Chondrocyte (in vitro differentiated cells): ENCODE measurements around the gene APOBEC3G. TPM values are rescaled to one million over a fixed set of nuclear protein-coding genes. Genes with fewer than 3 reads are reported as not detected.

ENCODE experiments used
- DNase-seq: peaks from one replicate; pipeline ENCODE4 v3.0.0; 2021; ENCODE audit warnings: mixed read lengths, low spot score
- H3K27ac Mint-ChIP-seq: one replicate; pipeline ENCODE4 v1.8.0; 2021; ENCODE audit warnings: mild to moderate bottlenecking, moderate library complexity, mixed read lengths; ENCODE audit not compliant: unreplicated experiment
- H3K27me3 Mint-ChIP-seq: 2 replicates; pipeline ENCODE4 v1.8.0; 2021; ENCODE audit warnings: low read depth, mixed read lengths
- H3K36me3 Mint-ChIP-seq: 2 replicates; pipeline ENCODE4 v1.8.0; 2021; ENCODE audit warnings: low read depth, mixed read lengths
- H3K4me1 Mint-ChIP-seq: 2 replicates; pipeline ENCODE4 v1.8.0; 2021; ENCODE audit warnings: low read depth, mild to moderate bottlenecking, mixed read lengths
- H3K4me3 Mint-ChIP-seq: one replicate; pipeline ENCODE4 v1.8.0; 2021; ENCODE audit warnings: mild to moderate bottlenecking, moderate library complexity, mixed read lengths; ENCODE audit not compliant: unreplicated experiment
- H3K9me3 Mint-ChIP-seq: 2 replicates; pipeline ENCODE4 v1.8.0; 2021; ENCODE audit warnings: low read depth, mixed read lengths
- total RNA-seq: library from RNA; stranded (reverse); gene quantifications from 3 replicates; pipeline ENCODE4 v1.2.1, GENCODE V29; 2021
- TF ChIP-seq, protein P1 (sequence below): fragments of 200-600 bp; sonication (generic); IDR thresholded peaks from 2 replicates; pipeline ENCODE4 v1.5.0; 2021; ENCODE audit warnings: antibody characterized with exemption, mild to moderate bottlenecking, moderate library complexity

APOBEC3G gene
- total RNA-seq, 1 donor from 2014 or later: 0.87 TPM

DNA sequence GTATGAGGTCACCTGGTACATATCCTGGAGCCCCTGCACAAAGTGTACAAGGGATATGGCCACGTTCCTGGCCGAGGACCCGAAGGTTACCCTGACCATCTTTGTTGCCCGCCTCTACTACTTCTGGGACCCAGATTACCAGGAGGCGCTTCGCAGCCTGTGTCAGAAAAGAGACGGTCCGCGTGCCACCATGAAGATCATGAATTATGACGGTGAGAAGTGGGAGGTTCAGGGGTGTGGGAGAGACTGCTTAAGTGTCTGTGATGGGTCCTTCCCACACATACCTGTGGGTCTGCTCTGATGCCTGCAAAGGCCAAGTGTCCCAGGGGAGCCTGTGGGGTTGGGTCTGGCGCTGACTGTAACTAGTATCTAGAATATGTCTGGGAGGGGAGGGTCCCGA lies 3.9 kb downstream of the APOBEC3G start:
- TF ChIP-seq, protein P1, sequence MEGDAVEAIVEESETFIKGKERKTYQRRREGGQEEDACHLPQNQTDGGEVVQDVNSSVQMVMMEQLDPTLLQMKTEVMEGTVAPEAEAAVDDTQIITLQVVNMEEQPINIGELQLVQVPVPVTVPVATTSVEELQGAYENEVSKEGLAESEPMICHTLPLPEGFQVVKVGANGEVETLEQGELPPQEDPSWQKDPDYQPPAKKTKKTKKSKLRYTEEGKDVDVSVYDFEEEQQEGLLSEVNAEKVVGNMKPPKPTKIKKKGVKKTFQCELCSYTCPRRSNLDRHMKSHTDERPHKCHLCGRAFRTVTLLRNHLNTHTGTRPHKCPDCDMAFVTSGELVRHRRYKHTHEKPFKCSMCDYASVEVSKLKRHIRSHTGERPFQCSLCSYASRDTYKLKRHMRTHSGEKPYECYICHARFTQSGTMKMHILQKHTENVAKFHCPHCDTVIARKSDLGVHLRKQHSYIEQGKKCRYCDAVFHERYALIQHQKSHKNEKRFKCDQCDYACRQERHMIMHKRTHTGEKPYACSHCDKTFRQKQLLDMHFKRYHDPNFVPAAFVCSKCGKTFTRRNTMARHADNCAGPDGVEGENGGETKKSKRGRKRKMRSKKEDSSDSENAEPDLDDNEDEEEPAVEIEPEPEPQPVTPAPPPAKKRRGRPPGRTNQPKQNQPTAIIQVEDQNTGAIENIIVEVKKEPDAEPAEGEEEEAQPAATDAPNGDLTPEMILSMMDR: no peak
- Mint-ChIP-seq H3K4me1 (peaks cover 3% of the 10 kb centered on the region), H3K27ac (no peak overlapping the region), H3K27me3 (peaks cover 2% of the 10 kb centered on the region), H3K9me3 (no peaks in the 10 kb centered on the region), H3K4me3 (no peak overlapping the region), H3K36me3 (no peaks in the 10 kb centered on the region)
- DNase-seq: no peak

DNA sequence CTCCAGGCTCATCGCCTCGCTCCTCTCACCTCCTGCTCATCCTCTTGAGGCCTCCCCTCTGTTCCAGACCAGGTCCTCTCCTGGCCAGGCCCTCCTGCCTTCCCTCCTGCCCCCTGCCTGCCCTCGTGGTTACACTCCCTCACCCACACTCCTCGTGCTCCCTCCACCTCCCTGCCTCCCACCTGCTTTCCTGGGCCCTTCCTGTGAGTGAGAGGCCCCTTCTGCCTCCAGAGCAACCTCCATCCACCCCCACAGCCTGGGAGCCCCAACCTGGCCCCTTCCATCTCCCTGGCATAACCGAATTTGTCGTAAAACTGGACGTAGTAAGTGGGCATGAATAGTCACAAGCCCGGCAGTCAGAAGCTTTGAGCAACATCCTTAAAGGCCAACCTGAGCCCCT lies 4.5 kb downstream of the APOBEC3G start:
- Mint-ChIP-seq H3K27ac (no peak overlapping the region), H3K27me3 (peaks cover 4% of the 10 kb centered on the region)

DNA sequence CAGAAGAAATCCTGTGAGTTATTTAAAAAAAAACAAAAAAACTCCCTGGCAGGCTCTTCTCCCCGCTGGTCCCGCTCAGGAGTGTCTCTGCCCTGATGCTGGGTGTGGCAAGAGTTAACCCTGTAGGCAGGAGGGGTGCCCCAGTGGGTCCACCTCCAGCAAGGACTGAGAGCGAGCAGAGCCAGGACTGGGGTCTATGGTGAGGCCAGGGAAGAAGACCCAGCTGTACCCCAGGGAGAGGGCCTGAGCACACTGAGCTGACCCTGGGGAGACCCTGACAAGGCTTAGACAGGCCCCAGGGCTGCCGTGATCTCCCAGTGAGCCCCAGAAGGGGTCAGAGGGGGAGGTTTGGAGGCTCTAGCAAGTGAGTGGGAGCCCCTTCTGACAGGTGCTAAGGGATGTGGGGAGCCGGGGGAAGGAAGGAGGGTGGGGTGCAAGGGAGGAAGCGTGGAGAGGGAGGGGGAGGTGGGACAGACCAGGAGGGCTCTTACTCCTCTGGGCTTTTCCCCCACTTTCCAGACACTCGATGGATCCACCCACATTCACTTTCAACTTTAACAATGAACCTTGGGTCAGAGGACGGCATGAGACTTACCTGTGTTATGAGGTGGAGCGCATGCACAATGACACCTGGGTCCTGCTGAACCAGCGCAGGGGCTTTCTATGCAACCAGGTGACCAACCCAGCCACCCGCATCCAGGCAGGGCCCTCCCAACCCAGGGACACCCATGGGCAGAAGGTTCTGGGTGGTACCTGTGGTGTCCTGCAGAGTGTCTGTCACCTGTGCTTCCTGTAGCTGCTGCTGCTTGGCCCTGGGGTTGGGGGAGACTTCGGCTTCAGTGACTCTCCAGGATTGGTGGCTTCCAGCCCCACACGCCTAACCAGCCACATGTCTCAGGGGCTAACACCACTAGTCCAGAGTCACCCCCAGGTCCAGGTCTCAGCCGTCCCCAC lies 6.4 kb downstream of the APOBEC3G start:
- H3K4me3 Mint-ChIP-seq: no peak overlapping the region
- no peaks in the 10 kb centered on the region for H3K36me3 Mint-ChIP-seq
- peaks cover 4% of the 10 kb centered on the region for H3K27me3 Mint-ChIP-seq
- H3K4me1 Mint-ChIP-seq: no peaks in the 10 kb centered on the region
- H3K9me3 Mint-ChIP-seq: no peaks in the 10 kb centered on the region
- no peak for DNase-seq
- no peak overlapping the region for H3K27ac Mint-ChIP-seq
- TF ChIP-seq, protein P1: no peak

More for the DNA sequence above, 4.5 kb downstream of the APOBEC3G start:
- Mint-ChIP-seq H3K4me1 (peaks cover 3% of the 10 kb centered on the region), H3K9me3 (no peaks in the 10 kb centered on the region), H3K4me3 (no peak overlapping the region), H3K36me3 (no peaks in the 10 kb centered on the region)
- no peak for DNase-seq
- TF ChIP-seq, protein P1: no peak

DNA sequence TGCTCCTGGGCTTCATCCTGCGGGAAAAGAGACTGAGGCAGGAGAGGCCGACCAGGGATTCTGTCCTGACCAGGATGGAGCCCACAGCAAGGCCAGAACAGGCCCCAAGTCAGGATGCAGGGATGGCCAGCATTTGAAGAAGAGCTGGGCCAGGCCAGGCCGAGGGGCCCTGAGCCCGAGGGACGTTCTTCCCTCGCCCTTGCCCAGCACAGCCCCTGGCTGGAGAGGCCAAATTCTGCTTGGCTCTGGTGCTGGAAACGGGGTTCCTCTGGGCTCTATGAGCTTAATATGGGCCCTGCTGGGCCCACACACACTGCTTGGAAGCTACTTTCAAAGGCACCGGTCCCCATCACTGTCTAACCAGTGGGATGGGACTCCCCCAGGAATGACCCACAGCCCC lies 7.6 kb downstream of the APOBEC3G start:
- TF ChIP-seq, protein P1: no peak
- Mint-ChIP-seq H3K27me3 (peaks cover 4% of the 10 kb centered on the region), H3K4me3 (no peak overlapping the region), H3K27ac (no peak overlapping the region), H3K4me1 (no peaks in the 10 kb centered on the region), H3K9me3 (no peaks in the 10 kb centered on the region), H3K36me3 (no peaks in the 10 kb centered on the region)
- no peak for DNase-seq

DNA sequence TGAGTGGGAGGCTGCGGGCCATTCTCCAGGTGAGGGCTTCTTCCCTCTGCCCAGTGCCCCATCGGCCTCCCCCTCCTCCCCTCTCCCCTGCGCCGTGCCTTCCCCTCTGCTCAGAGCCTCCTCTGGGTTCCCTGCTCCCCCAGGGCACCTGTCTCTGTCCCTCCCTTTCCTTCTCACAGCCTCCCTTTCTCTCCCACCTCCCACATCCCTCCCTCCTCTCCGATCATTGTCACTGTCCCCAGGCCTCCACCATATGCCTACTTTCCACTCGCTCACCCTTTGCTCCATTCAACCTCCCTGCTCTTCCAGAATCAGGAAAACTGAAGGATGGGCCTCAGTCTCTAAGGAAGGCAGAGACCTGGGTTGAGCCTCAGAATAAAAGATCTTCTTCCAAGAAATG lies 10.0 kb downstream of the APOBEC3G start:
- H3K27me3 Mint-ChIP-seq: peaks cover 12% of the 10 kb centered on the region
- DNase-seq: no peak
- TF ChIP-seq, protein P1: no peak
- no peaks in the 10 kb centered on the region for H3K36me3 Mint-ChIP-seq
- H3K4me1 Mint-ChIP-seq: no peaks in the 10 kb centered on the region
- H3K9me3 Mint-ChIP-seq: no peaks in the 10 kb centered on the region
- H3K4me3 Mint-ChIP-seq: no peak overlapping the region
- H3K27ac Mint-ChIP-seq: no peak overlapping the region
